GM12878 (cell line): ENCODE data around the gene GZMA. TPM values are rescaled to one million over a fixed set of nuclear protein-coding genes. Genes with fewer than 3 reads are reported as not detected.
A peak's percentile ranks its signal among the peaks of the same experiment; 100 is the strongest.
"Not testable (repeated sequence)": the region's sequence is repeated elsewhere in the genome, so short reads cannot be mapped to it uniquely, and the experiment has no call there.

ENCODE experiments used
- ATAC-seq: fragments of 200-7000 bp; cut with Tn5 transposase; 3 replicates; pipeline ENCODE4 v1.9.1; 2020; ENCODE audit warnings: mild to moderate bottlenecking, moderate library complexity
- BruUV-seq: library from RNA; stranded (reverse); fragments of 400-500 nt; replicated peaks from 2 replicates; lab custom pipeline; 2021; lab: Mats Ljungman, UMichigan
- CTCF ChIA-PET: fragments of 300-600 bp; sonication (Branson Sonifier 250); formaldehyde crosslinking; extraction: SDS; loops from one replicate; lab custom pipeline; 2021; ENCODE audit warnings: inconsistent platforms; lab: Yijun Ruan, JAX
- POLR2A ChIA-PET: fragments of 350-600 bp; formaldehyde crosslinking; extraction: SDS; loops from one replicate; lab custom pipeline; 2021; ENCODE audit warnings: inconsistent platforms; lab: Charles Lee
- RAD21 ChIA-PET: fragments of 300-600 bp; sonication (Branson Sonifier 250); formaldehyde crosslinking; loops from one replicate; lab custom pipeline; 2023; ENCODE audit warnings: antibody characterized with exemption; ENCODE audit not compliant: unreplicated experiment; lab: Charles Lee
- SMC1A ChIA-PET: fragments of 300-600 bp; sonication (Branson Sonifier 250); formaldehyde crosslinking; loops from one replicate; lab custom pipeline; 2023; ENCODE audit not compliant: unreplicated experiment, uncharacterized antibody; lab: Charles Lee
- DNase-seq: peaks from one replicate; pipeline ENCODE4 v3.0.0-alpha.2; 2011; ENCODE audit warnings: low read depth, low spot score
- FAIRE-seq: peaks from 3 replicates; lab custom pipeline; 2011; peaks lifted over from hg19 to GRCh38; lab: Jason Lieb, UNC
- H2AFZ ChIP-seq: 2 replicates; pipeline ENCODE4 v1.6.0; 2011; ENCODE audit warnings: low read depth, low read length, control low read depth; ENCODE audit not compliant: control insufficient read depth
- H3K27ac ChIP-seq: 2 replicates; pipeline ENCODE4 v1.5.1; 2011; ENCODE audit warnings: control low read depth; ENCODE audit not compliant: control insufficient read depth, insufficient read depth
- H3K27me3 ChIP-seq, 2 experiments: replicated peaks in 1 of 2; 2 replicates each; pipeline versions ENCODE4 v1.6.0 to v1.6.1; 2011; ENCODE audit warnings: low read length in 1 of 2; ENCODE audit not compliant: control insufficient read depth in 2 of 2, insufficient read depth in 2 of 2
- H3K36me3 ChIP-seq, 2 experiments: 2 replicates each; pipeline ENCODE4 v1.5.1; 2011; ENCODE audit warnings: low read length in 1 of 2; ENCODE audit not compliant: control insufficient read depth in 2 of 2, insufficient read depth in 2 of 2
- H3K4me1 ChIP-seq: 2 replicates; pipeline ENCODE4 v1.6.1; 2011; ENCODE audit warnings: mild to moderate bottlenecking, low read length, moderate library complexity, mixed read lengths; ENCODE audit not compliant: control insufficient read depth, insufficient read depth
- H3K4me2 ChIP-seq: 2 replicates; pipeline ENCODE4 v1.6.0; 2011; ENCODE audit warnings: control low read depth; ENCODE audit not compliant: control insufficient read depth, insufficient read depth
- H3K4me3 ChIP-seq: fragments of 200-600 bp; sonication (generic); 2 replicates; pipeline ENCODE4 v1.5.1; 2016
- H3K79me2 ChIP-seq: 2 replicates; pipeline ENCODE4 v1.6.0; 2011; ENCODE audit warnings: low read length; ENCODE audit not compliant: control insufficient read depth, insufficient read depth
- H3K9ac ChIP-seq: 2 replicates; pipeline ENCODE4 v1.8.0; 2011; ENCODE audit warnings: low read length, control low read depth, mixed read lengths; ENCODE audit not compliant: control insufficient read depth, insufficient read depth
- H3K9me3 ChIP-seq: replicated peaks from 3 replicates; pipeline ENCODE4 v1.5.1; 2011; ENCODE audit warnings: mild to moderate bottlenecking, low read length; ENCODE audit not compliant: control insufficient read depth, insufficient read depth
- H4K20me1 ChIP-seq: 2 replicates; pipeline ENCODE4 v1.6.0; 2011; ENCODE audit not compliant: control insufficient read depth, insufficient read depth
- BHLHE40 ChIP-seq, 2 experiments: fragments of 450-650 bp in 1 of 2; IDR thresholded peaks; 2 replicates each; pipeline ENCODE4 v1.6.1; 2011 to 2017; ENCODE audit warnings: low read depth in 2 of 2, borderline replicate concordance in 1 of 2, improper control_type of control experiment in 1 of 2, low read length in 1 of 2, mild to moderate bottlenecking in 1 of 2
- CEBPB ChIP-seq, 2 experiments: fragments of 150-350 bp in 1 of 2; IDR thresholded peaks; 2 replicates each; pipeline ENCODE4 v1.6.1; 2012 to 2014; ENCODE audit warnings: low read depth in 2 of 2, low read length in 2 of 2, borderline replicate concordance in 1 of 2, inconsistent platforms in 1 of 2
- CHD2 ChIP-seq: IDR thresholded peaks from 2 replicates; pipeline ENCODE4 v1.6.1; 2011; ENCODE audit warnings: low read depth, low read length, improper control_type of control experiment, borderline replicate concordance
- EP300 ChIP-seq, 2 experiments: fragments of 150-350 bp in 1 of 2; IDR thresholded peaks; 2 replicates each; pipeline ENCODE4 v1.6.1; 2011 to 2012; ENCODE audit warnings: low read depth in 2 of 2, low read length in 2 of 2, borderline replicate concordance in 1 of 2, improper control_type of control experiment in 1 of 2, inconsistent platforms in 1 of 2; ENCODE audit not compliant: control insufficient read depth in 1 of 2
- NFYB ChIP-seq: IDR thresholded peaks from 2 replicates; pipeline ENCODE4 v1.6.1; 2011; ENCODE audit warnings: low read depth, mild to moderate bottlenecking, low read length, improper control_type of control experiment, moderate library complexity; ENCODE audit not compliant: insufficient read depth
- RELA ChIP-seq: fragments of 450-650 bp; IDR thresholded peaks from 2 replicates; pipeline ENCODE4 v1.8.0; 2014; ENCODE audit warnings: borderline replicate concordance; ENCODE audit not compliant: partially characterized antibody
- RUNX3 ChIP-seq: IDR thresholded peaks from 2 replicates; pipeline ENCODE4 v1.6.1; 2012; ENCODE audit warnings: low read length, inconsistent platforms
- STAT1 ChIP-seq: fragments of 450-650 bp; conservative IDR thresholded peaks from 2 replicates; pipeline ENCODE4 v1.6.1; 2014; ENCODE audit warnings: antibody characterized with exemption, mild to moderate bottlenecking
- SUPT20H ChIP-seq: IDR thresholded peaks from 2 replicates; pipeline ENCODE4 v1.6.1; 2011; ENCODE audit warnings: low read depth, mild to moderate bottlenecking, low read length, moderate library complexity, borderline replicate concordance; ENCODE audit not compliant: control insufficient read depth
- TAF1 ChIP-seq: IDR thresholded peaks from 2 replicates; pipeline ENCODE4 v1.6.1; 2011; ENCODE audit warnings: mild to moderate bottlenecking, low read depth, low read length, borderline replicate concordance
- TARDBP ChIP-seq: IDR thresholded peaks from 2 replicates; pipeline ENCODE4 v1.6.1; 2016; ENCODE audit warnings: borderline replicate concordance
- ZNF622 ChIP-seq: fragments of 450-650 bp; IDR thresholded peaks from 2 replicates; pipeline ENCODE4 v1.6.1; 2017; ENCODE audit warnings: mild to moderate bottlenecking, inconsistent platforms
- ZSCAN29 ChIP-seq: fragments of 450-650 bp; IDR thresholded peaks from 2 replicates; pipeline ENCODE4 v1.6.1; 2017; ENCODE audit warnings: mild to moderate bottlenecking, moderate library complexity
- WGBS: methylation state at CpG from one replicate; pipeline ENCODE4 v1.1.6; 2016; ENCODE audit warnings: low lambda C conversion rate; ENCODE audit not compliant: insufficient replicate concordance, insufficient coverage; ENCODE audit errors: missing lambda C conversion rate; 5-methylcytosine and 5-hydroxymethylcytosine counted together
- in situ Hi-C: fragments of 300-500 bp; cut with MboI; formaldehyde crosslinking; loops from 9 replicates; pipeline ENCODE4 v1.14.3; 2018; ENCODE audit warnings: mixed read lengths
- intact Hi-C: fragments of 100-400 bp; cut with micrococcal nuclease; formaldehyde crosslinking; loops from one replicate; pipeline ENCODE4 v1.14.2; 2022; ENCODE audit not compliant: unreplicated experiment
- polyA plus RNA-seq, 11 experiments: library from polyadenylated mRNA; depleted of rRNA in 4 of 11; unstranded in 6 of 11; stranded (reverse) in 5 of 11; fragments of >200 nt; fragmentation: Nextera tagmentation in 4 of 11; fragmentation: Illumina TruSeq in 1 of 11; extraction: Ambion mirVana in 4 of 11; extraction: Trizol in 1 of 11; gene quantifications; 1 replicate in 1 of 11; 2 replicates in 10 of 11; pipeline versions ENCODE4 v1.2.1 to v1.2.3, GENCODE V29; 2011 to 2016; ENCODE audit warnings: inconsistent platforms in 2 of 11, missing spikeins in 2 of 11, low read depth in 1 of 11
- total RNA-seq, 4 experiments: library from RNA; depleted of rRNA in 3 of 4; stranded (reverse); fragments of >200 nt in 3 of 4; fragmentation: Illumina TruSeq in 1 of 4; extraction: Trizol in 1 of 4; gene quantifications; 2 replicates each; pipeline versions ENCODE4 v1.2.1 to v1.2.3, GENCODE V29; 2013 to 2021
- TF ChIP-seq, protein P1 (sequence below): IDR thresholded peaks from 2 replicates; pipeline ENCODE4 v1.6.1; 2012; ENCODE audit warnings: low read length, inconsistent platforms

GZMA gene
- total and polyA plus RNA-seq, 10 of the 15 experiments (the other 5 are each of a cell fraction or from before 2014, with no cell fraction given): 0.18 TPM; not detected in 9

DNA sequence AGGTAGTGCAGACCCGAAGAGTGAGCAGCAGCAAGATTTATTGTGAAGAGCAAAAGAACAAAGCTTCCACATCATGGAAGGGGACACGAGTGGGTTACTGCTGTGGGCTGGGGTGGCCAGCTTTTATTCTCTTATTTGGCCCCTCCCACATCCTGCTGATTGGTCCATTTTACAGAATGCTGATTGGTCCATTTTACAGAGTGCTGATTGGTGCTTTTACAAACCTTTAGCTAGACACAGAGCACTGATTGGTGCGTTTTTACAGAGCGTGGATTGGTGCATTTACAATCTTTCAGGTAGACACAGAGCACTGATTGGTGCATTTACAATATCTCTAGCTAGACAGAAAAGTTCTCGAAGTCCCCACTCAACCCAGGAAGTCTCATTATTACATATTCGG, 11.4 kb upstream of the GZMA start:
- H3K4me3 ChIP-seq, DNase-seq, FAIRE-seq, RAD21 ChIA-PET, H3K27me3 ChIP-seq, H3K9me3 ChIP-seq, H3K9ac ChIP-seq, BruUV-seq, ATAC-seq, H3K36me3 ChIP-seq, H3K27ac ChIP-seq, H3K79me2 ChIP-seq, H2AFZ ChIP-seq, intact Hi-C loops, in situ Hi-C loops, H4K20me1 ChIP-seq, H3K4me2 ChIP-seq, H3K4me1 ChIP-seq: not testable (repeated sequence)
- 18% methylated on average over 6 of the region's 6 CpGs for WGBS
- peak; percentile 64; the same call in 1 of the 2 replicates for TF ChIP-seq NFYB
- CTCF ChIA-PET: interaction anchor here (0.6 to 0.7 kb wide), 2 partner anchors 24 to 48 kb away, joined by 3 to 4 read pairs; no protein-coding TSS in a partner anchor
- SMC1A ChIA-PET: interaction anchor here (1.0 kb wide), 1 partner anchor 17 kb away, joined by 3 read pairs; no protein-coding TSS in a partner anchor
- POLR2A ChIA-PET: interaction anchor here (0.5 kb wide), 1 partner anchor 841 kb away, joined by 3 read pairs; no protein-coding TSS in a partner anchor

DNA sequence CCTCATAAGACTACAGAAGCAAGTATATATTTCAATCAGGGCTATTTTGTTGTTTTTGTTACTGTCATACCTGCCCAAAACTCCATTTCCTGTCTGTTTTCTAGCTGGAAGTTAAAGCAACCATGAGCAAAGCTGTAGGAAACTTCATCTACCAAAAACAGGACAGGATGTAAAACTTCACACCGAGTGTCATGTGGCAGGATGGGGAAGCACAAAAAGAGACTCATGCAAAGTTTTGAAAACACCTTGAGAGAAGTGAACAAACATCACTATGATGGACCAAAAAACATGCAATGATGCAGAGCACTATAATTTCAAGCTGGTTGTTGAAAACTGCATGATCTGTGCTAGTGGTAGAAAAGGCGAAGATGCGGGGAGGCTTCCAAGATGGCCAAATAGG, 6.3 kb upstream of the GZMA start:
- in situ Hi-C loops (no loop called here), intact Hi-C loops (no loop called here)
- Histone ChIP-seq H3K9ac (no peak overlapping the region), H3K27me3 (no peaks in the 10 kb centered on the region), H4K20me1 (no peaks in the 10 kb centered on the region), H3K9me3 (no peaks in the 10 kb centered on the region), H3K79me2 (no peaks in the 10 kb centered on the region), H3K27ac (no peak overlapping the region), H3K4me2 (no peak overlapping the region), H2AFZ (no peak overlapping the region), H3K4me1 (no peaks in the 10 kb centered on the region), H3K36me3 (no peaks in the 10 kb centered on the region), H3K4me3 (no peak overlapping the region)
- ChIA-PET POLR2A (no interaction called here), CTCF (no interaction called here), RAD21 (no interaction called here), SMC1A (no interaction called here)
- DNase-seq (no peak), FAIRE-seq (no peak), ATAC-seq (no peak)
- WGBS: 40% methylated on average over 3 of the region's 3 CpGs
- BruUV-seq: no TSS peak
- TF ChIP-seq RUNX3 (no peak), TAF1 (no peak), RELA (no peak), ZNF622 (no peak), CHD2 (no peak), EP300 (IDR thresholded peaks at IDR 0.05; ENCODE audit: borderline replicate concordance in 1 of 2, control insufficient read depth in 1 of 2, low read depth in 2 of 2, low read length in 2 of 2) (no peak), TARDBP (no peak), BHLHE40 (IDR thresholded peaks at IDR 0.05; ENCODE audit: borderline replicate concordance in 1 of 2, low read depth in 2 of 2, low read length in 1 of 2) (no peak), ZSCAN29 (no peak), CEBPB (IDR thresholded peaks at IDR 0.05; ENCODE audit: borderline replicate concordance in 1 of 2, low read depth in 2 of 2, low read length in 2 of 2) (no peak), SUPT20H (no peak), STAT1 (no peak)
- TF ChIP-seq, protein P1, sequence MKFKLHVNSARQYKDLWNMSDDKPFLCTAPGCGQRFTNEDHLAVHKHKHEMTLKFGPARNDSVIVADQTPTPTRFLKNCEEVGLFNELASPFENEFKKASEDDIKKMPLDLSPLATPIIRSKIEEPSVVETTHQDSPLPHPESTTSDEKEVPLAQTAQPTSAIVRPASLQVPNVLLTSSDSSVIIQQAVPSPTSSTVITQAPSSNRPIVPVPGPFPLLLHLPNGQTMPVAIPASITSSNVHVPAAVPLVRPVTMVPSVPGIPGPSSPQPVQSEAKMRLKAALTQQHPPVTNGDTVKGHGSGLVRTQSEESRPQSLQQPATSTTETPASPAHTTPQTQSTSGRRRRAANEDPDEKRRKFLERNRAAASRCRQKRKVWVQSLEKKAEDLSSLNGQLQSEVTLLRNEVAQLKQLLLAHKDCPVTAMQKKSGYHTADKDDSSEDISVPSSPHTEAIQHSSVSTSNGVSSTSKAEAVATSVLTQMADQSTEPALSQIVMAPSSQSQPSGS: no peak
